Endodermal cell (in vitro differentiated cells): Measurements from ENCODE around the gene JAZF1. TPM values are rescaled to one million over a fixed set of nuclear protein-coding genes. Genes with fewer than 3 reads are reported as not detected.

Experiments used
- DNase-seq: peaks from one replicate; pipeline ENCODE4 v3.0.0-alpha.2; 2017
- H3K27ac ChIP-seq: 2 replicates; pipeline ENCODE4 v1.5.1; 2013; ENCODE audit warnings: mild to moderate bottlenecking, low read depth, low read length, moderate library complexity
- H3K27me3 ChIP-seq: 2 replicates; pipeline ENCODE4 v1.6.1; 2013; ENCODE audit warnings: mild to moderate bottlenecking, low read length, moderate library complexity; ENCODE audit not compliant: insufficient read depth, control insufficient read depth, poor library complexity, severe bottlenecking
- H3K36me3 ChIP-seq: 2 replicates; pipeline ENCODE4 v1.7.0; 2013; ENCODE audit warnings: mild to moderate bottlenecking, low read length, moderate library complexity; ENCODE audit not compliant: control insufficient read depth, insufficient read depth
- H3K4me1 ChIP-seq: one replicate; pipeline ENCODE4 v1.7.0; 2013; ENCODE audit warnings: low read length; ENCODE audit not compliant: control insufficient read depth, insufficient read depth
- H3K4me3 ChIP-seq: 2 replicates; pipeline ENCODE4 v1.5.1; 2013; ENCODE audit warnings: mild to moderate bottlenecking, low read length, moderate library complexity
- H3K9ac ChIP-seq: 2 replicates; pipeline ENCODE4 v1.6.1; 2013; ENCODE audit warnings: mild to moderate bottlenecking, low read length, moderate library complexity; ENCODE audit not compliant: poor library complexity, severe bottlenecking; ENCODE audit errors: extremely low read depth
- H3K9me3 ChIP-seq: 2 replicates; pipeline ENCODE4 v1.6.1; 2013; ENCODE audit warnings: mild to moderate bottlenecking, low read length, moderate library complexity; ENCODE audit not compliant: control insufficient read depth
- H3K27ac Mint-ChIP-seq: 2 replicates; pipeline ENCODE4 v1.8.0; 2020; ENCODE audit warnings: mixed read lengths
- H3K27me3 Mint-ChIP-seq: 2 replicates; pipeline ENCODE4 v1.8.0; 2021; ENCODE audit warnings: mild to moderate bottlenecking, mixed read lengths; ENCODE audit not compliant: insufficient read depth
- H3K36me3 Mint-ChIP-seq: 2 replicates; pipeline ENCODE4 v1.8.0; 2020; ENCODE audit warnings: low read depth, mixed read lengths
- H3K4me1 Mint-ChIP-seq: 2 replicates; pipeline ENCODE4 v1.8.0; 2020; ENCODE audit warnings: mixed read lengths
- H3K4me3 Mint-ChIP-seq: 2 replicates; pipeline ENCODE4 v1.8.0; 2020; ENCODE audit warnings: mild to moderate bottlenecking, moderate library complexity, mixed read lengths
- H3K9me3 Mint-ChIP-seq: 2 replicates; pipeline ENCODE4 v1.8.0; 2020; ENCODE audit warnings: mild to moderate bottlenecking, mixed read lengths
- WGBS, 2 experiments: methylation state at CpG; one replicate each; pipeline versions ENCODE4 v1.1.5 to v1.1.7; 2013; ENCODE audit warnings: missing lambda C conversion rate in 2 of 2, mixed read lengths in 1 of 2; ENCODE audit not compliant: insufficient coverage in 1 of 2, insufficient read length in 1 of 2; 5-methylcytosine and 5-hydroxymethylcytosine counted together
- total RNA-seq, 2 donors: library from RNA; stranded (reverse); fragmentation: NEBNext Ultra II Directional in 1 of 2; extraction: Animal tissue kit (Norgen Biotek cat#: 25700) in 1 of 2; gene quantifications; 2 replicates in 1 of 2; 3 replicates in 1 of 2; pipeline ENCODE4 v1.2.1, GENCODE V29; 2021
- TF ChIP-seq, protein P1 (sequence below): fragments of 200-600 bp; sonication (generic); conservative IDR thresholded peaks from 2 replicates; pipeline ENCODE4 v1.5.0; 2021; ENCODE audit warnings: antibody characterized with exemption, mild to moderate bottlenecking

The JAZF1 gene
- total RNA-seq, 2 donors from 2014 or later = 18.3 to 33.6 TPM

DNA sequence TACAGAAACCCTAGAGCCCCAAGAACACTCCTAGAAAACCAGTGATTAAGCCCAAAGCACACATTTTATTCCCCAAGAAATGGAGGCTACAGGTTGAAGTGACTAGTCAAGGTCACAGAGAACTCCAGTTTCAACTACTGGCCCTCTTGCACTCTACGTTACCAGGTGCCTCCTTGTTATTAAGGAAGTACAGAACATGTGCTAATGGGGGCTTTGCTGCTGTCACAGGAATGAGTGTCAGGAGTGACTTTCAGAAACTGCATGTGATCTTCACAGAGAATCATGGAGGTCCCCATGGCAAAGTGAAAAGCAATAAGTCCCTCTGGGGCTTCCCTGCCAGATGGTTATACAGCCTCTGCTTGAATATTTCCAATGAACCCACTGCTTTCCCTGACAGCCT lies 19.3 kb downstream of the JAZF1 start:
- H3K4me3 Mint-ChIP-seq = no peak overlapping the region
- H3K9ac ChIP-seq = no peak overlapping the region
- H3K9me3 Mint-ChIP-seq = no peaks in the 10 kb centered on the region
- no peaks in the 10 kb centered on the region for H3K27me3 Mint-ChIP-seq
- H3K27ac Mint-ChIP-seq = no peak overlapping the region
- TF ChIP-seq, protein P1, sequence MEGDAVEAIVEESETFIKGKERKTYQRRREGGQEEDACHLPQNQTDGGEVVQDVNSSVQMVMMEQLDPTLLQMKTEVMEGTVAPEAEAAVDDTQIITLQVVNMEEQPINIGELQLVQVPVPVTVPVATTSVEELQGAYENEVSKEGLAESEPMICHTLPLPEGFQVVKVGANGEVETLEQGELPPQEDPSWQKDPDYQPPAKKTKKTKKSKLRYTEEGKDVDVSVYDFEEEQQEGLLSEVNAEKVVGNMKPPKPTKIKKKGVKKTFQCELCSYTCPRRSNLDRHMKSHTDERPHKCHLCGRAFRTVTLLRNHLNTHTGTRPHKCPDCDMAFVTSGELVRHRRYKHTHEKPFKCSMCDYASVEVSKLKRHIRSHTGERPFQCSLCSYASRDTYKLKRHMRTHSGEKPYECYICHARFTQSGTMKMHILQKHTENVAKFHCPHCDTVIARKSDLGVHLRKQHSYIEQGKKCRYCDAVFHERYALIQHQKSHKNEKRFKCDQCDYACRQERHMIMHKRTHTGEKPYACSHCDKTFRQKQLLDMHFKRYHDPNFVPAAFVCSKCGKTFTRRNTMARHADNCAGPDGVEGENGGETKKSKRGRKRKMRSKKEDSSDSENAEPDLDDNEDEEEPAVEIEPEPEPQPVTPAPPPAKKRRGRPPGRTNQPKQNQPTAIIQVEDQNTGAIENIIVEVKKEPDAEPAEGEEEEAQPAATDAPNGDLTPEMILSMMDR = no peak
- no peak overlapping the region for H3K4me3 ChIP-seq
- peaks cover 6% of the 10 kb centered on the region for H3K4me1 ChIP-seq
- 98 to 100% methylated on average over 1 of the region's 1 CpG for WGBS, 2 experiments
- H3K9me3 ChIP-seq = no peaks in the 10 kb centered on the region
- peaks cover 22% of the 10 kb centered on the region for H3K36me3 Mint-ChIP-seq
- no peak overlapping the region for H3K27ac ChIP-seq
- no peaks in the 10 kb centered on the region for H3K36me3 ChIP-seq
- DNase-seq = no peak
- peaks cover 19% of the 10 kb centered on the region for H3K4me1 Mint-ChIP-seq
- H3K27me3 ChIP-seq = no peaks in the 10 kb centered on the region

GRCh38 chr7:28160551-28160991 lies 20.0 kb downstream of the JAZF1 start:
- Mint-ChIP-seq H3K4me3 (no peak overlapping the region), H3K4me1 (peaks cover 21% of the 10 kb centered on the region), H3K27me3 (no peaks in the 10 kb centered on the region), H3K27ac (no peak overlapping the region), H3K36me3 (peaks cover 22% of the 10 kb centered on the region), H3K9me3 (no peaks in the 10 kb centered on the region)
- TF ChIP-seq, protein P1 = no peak
- Histone ChIP-seq H3K36me3 (no peaks in the 10 kb centered on the region), H3K4me1 (peaks cover 6% of the 10 kb centered on the region), H3K9me3 (no peaks in the 10 kb centered on the region), H3K27me3 (no peaks in the 10 kb centered on the region), H3K9ac (no peak overlapping the region), H3K27ac (no peak overlapping the region), H3K4me3 (no peak overlapping the region)
- no peak for DNase-seq
- WGBS, 2 experiments = 68 to 94% methylated on average over 4 of the region's 4 CpGs

DNA sequence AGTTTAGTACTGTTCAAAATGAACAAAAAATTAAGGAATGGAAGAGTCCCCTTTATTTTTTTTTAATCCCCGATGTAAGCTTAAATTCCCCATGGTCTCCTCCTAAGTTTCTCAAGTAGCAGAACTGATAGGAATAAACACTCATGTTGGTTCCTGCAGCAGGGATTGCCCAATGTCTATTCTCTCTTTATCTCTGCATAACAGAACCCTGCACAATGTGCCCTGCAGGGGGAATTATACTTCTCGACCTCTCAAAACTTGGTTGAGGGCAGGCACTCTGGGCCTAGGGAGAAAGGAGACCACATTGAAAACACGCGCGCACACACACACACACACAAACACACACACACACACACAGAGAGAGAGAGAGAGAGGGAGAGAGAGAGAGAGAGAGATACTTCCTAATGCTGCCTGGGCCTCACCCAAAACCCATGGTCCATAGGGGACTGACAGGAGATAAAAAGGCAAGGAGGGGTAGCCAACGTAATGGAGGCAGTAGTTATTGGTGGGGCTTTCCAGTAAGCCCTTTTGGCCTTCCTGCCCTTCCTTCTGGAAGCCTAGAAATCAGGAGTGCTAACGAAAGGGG lies 22.7 kb downstream of the JAZF1 start:
- no peaks in the 10 kb centered on the region for H3K9me3 ChIP-seq
- Mint-ChIP-seq H3K27ac (no peak overlapping the region), H3K36me3 (peaks cover 19% of the 10 kb centered on the region), H3K4me3 (no peak overlapping the region), H3K9me3 (no peaks in the 10 kb centered on the region), H3K27me3 (no peaks in the 10 kb centered on the region), H3K4me1 (peaks cover 29% of the 10 kb centered on the region)
- WGBS, 2 experiments = 92 to 100% methylated on average over 2 to 4 of the region's 7 CpGs
- no peak overlapping the region for H3K9ac ChIP-seq
- TF ChIP-seq, protein P1 = no peak
- no peak for DNase-seq
- H3K4me3 ChIP-seq = no peak overlapping the region
- no peaks in the 10 kb centered on the region for H3K36me3 ChIP-seq
- no peak overlapping the region for H3K27ac ChIP-seq
- peaks cover 6% of the 10 kb centered on the region for H3K4me1 ChIP-seq
- H3K27me3 ChIP-seq = no peaks in the 10 kb centered on the region
